H9 (cell line): ENCODE data around the gene GPD2. TPM values are rescaled to one million over a fixed set of nuclear protein-coding genes. Genes with fewer than 3 reads are reported as not detected.

Experiments
- DNase-seq: peaks from one replicate; pipeline ENCODE4 v3.0.0-alpha.2; 2017
- H2AFZ ChIP-seq: one replicate; pipeline ENCODE4 v1.6.1; 2013; ENCODE audit warnings: mild to moderate bottlenecking, low read length, control low read depth, moderate library complexity
- H2AK5ac ChIP-seq: 2 replicates; pipeline ENCODE4 v1.6.1; 2013; ENCODE audit warnings: low read length, control low read depth, mixed read lengths; ENCODE audit not compliant: insufficient read length
- H2BK120ac ChIP-seq: one replicate; pipeline ENCODE4 v1.6.1; 2013; ENCODE audit warnings: low read depth, mild to moderate bottlenecking, low read length, control low read depth, inconsistent platforms; ENCODE audit not compliant: poor library complexity, severe bottlenecking
- H2BK12ac ChIP-seq: 2 replicates; pipeline ENCODE4 v1.6.1; 2013; ENCODE audit warnings: low read length, control low read depth, mixed read lengths, low read depth; ENCODE audit not compliant: insufficient read length
- H2BK15ac ChIP-seq: 2 replicates; pipeline ENCODE4 v1.6.1; 2013; ENCODE audit warnings: low read depth, low read length, control low read depth
- H2BK20ac ChIP-seq: one replicate; pipeline ENCODE4 v1.6.1; 2013; ENCODE audit warnings: low read depth, mild to moderate bottlenecking, low read length, control low read depth, inconsistent platforms; ENCODE audit not compliant: poor library complexity, severe bottlenecking
- H2BK5ac ChIP-seq: 2 replicates; pipeline ENCODE4 v1.6.1; 2013; ENCODE audit warnings: low read length, control low read depth, mixed read lengths; ENCODE audit not compliant: insufficient read length
- H3K14ac ChIP-seq: 2 replicates; pipeline ENCODE4 v1.6.1; 2013; ENCODE audit warnings: low read length, control low read depth; ENCODE audit not compliant: insufficient read depth
- H3K18ac ChIP-seq: 2 replicates; pipeline ENCODE4 v1.6.1; 2013; ENCODE audit warnings: low read depth, mild to moderate bottlenecking, mixed read lengths, low read length, control low read depth; ENCODE audit not compliant: insufficient read length
- H3K23ac ChIP-seq: 2 replicates; pipeline ENCODE4 v1.6.1; 2013; ENCODE audit warnings: low read length, control low read depth, mixed read lengths, low read depth; ENCODE audit not compliant: insufficient read length
- H3K23me2 ChIP-seq: 2 replicates; pipeline ENCODE4 v1.6.1; 2013; ENCODE audit warnings: low read depth, mild to moderate bottlenecking, mixed read lengths, low read length, control low read depth; ENCODE audit not compliant: insufficient read length, poor library complexity, severe bottlenecking
- H3K27ac ChIP-seq: 2 replicates; pipeline ENCODE4 v1.5.1; 2013; ENCODE audit warnings: low read length, control low read depth, mixed read lengths, low read depth; ENCODE audit not compliant: insufficient read length
- H3K27me3 ChIP-seq: 2 replicates; pipeline ENCODE4 v1.6.1; 2013; ENCODE audit warnings: low read length, control low read depth, inconsistent platforms; ENCODE audit not compliant: insufficient read depth
- H3K4ac ChIP-seq: 2 replicates; pipeline ENCODE4 v1.6.1; 2013; ENCODE audit warnings: low read depth, mild to moderate bottlenecking, control low read depth, inconsistent platforms, low read length, moderate library complexity
- H3K4me1 ChIP-seq: 2 replicates; pipeline ENCODE4 v1.6.1; 2013; ENCODE audit warnings: low read length, control low read depth, inconsistent platforms; ENCODE audit not compliant: insufficient read depth
- H3K4me2 ChIP-seq: 2 replicates; pipeline ENCODE4 v1.6.1; 2013; ENCODE audit warnings: low read length, control low read depth, mixed read lengths; ENCODE audit not compliant: insufficient read length, insufficient read depth
- H3K56ac ChIP-seq: 2 replicates; pipeline ENCODE4 v1.6.1; 2013; ENCODE audit warnings: low read depth, mild to moderate bottlenecking, mixed read lengths, low read length, control low read depth; ENCODE audit not compliant: insufficient read length
- H3K79me1 ChIP-seq: 2 replicates; pipeline ENCODE4 v1.6.1; 2013; ENCODE audit warnings: low read depth, mild to moderate bottlenecking, moderate library complexity, low read length, control low read depth, inconsistent platforms; ENCODE audit not compliant: insufficient read depth, poor library complexity, severe bottlenecking
- H3K79me2 ChIP-seq: 2 replicates; pipeline ENCODE4 v1.6.1; 2013; ENCODE audit warnings: low read length, control low read depth, inconsistent platforms; ENCODE audit not compliant: insufficient read depth
- H3K9ac ChIP-seq: 2 replicates; pipeline ENCODE4 v1.6.1; 2013; ENCODE audit warnings: low read length, control low read depth, mixed read lengths; ENCODE audit not compliant: insufficient read length; ENCODE audit errors: extremely low read depth
- H3K9me3 ChIP-seq: one replicate; pipeline ENCODE4 v1.6.1; 2013; ENCODE audit warnings: low read depth, low read length, inconsistent platforms; ENCODE audit not compliant: control insufficient read depth
- H3T11ph ChIP-seq: one replicate; pipeline ENCODE4 v1.6.1; 2013; ENCODE audit warnings: mild to moderate bottlenecking, low read length, control low read depth, inconsistent platforms
- H4K20me1 ChIP-seq: one replicate; pipeline ENCODE4 v1.6.1; 2013; ENCODE audit not compliant: control insufficient read depth, insufficient read length, insufficient read depth
- H4K5ac ChIP-seq: 2 replicates; pipeline ENCODE4 v1.6.1; 2013; ENCODE audit warnings: low read depth, mild to moderate bottlenecking, mixed read lengths, low read length, control low read depth; ENCODE audit not compliant: insufficient read length
- H4K8ac ChIP-seq: replicated peaks from 2 replicates; pipeline ENCODE4 v1.6.1; 2013; ENCODE audit warnings: low read length, control low read depth, mixed read lengths, low read depth; ENCODE audit not compliant: insufficient read length
- H4K91ac ChIP-seq: 2 replicates; pipeline ENCODE4 v1.6.1; 2013; ENCODE audit warnings: low read depth, mild to moderate bottlenecking, moderate library complexity, mixed read lengths, low read length, control low read depth; ENCODE audit not compliant: insufficient read length
- H3K27ac Mint-ChIP-seq, 3 experiments: 2 replicates in 2 of 3; 3 replicates in 1 of 3; pipeline ENCODE4 v1.8.0; 2020 to 2021; ENCODE audit warnings: mixed read lengths in 3 of 3, mild to moderate bottlenecking in 1 of 3, moderate library complexity in 1 of 3
- H3K27me3 Mint-ChIP-seq: 2 replicates; pipeline ENCODE4 v1.8.0; 2021; ENCODE audit warnings: low read depth, mild to moderate bottlenecking, moderate library complexity, mixed read lengths
- H3K36me3 Mint-ChIP-seq, 3 experiments: 2 replicates in 2 of 3; 3 replicates in 1 of 3; pipeline ENCODE4 v1.8.0; 2020 to 2021; ENCODE audit warnings: low read depth in 3 of 3, mixed read lengths in 3 of 3; ENCODE audit not compliant: insufficient read depth in 1 of 3
- H3K4me1 Mint-ChIP-seq, 2 experiments: 2 replicates each; pipeline ENCODE4 v1.8.0; 2020; ENCODE audit warnings: mixed read lengths in 2 of 2
- H3K4me3 Mint-ChIP-seq, 2 experiments: 2 replicates in 1 of 2; 3 replicates in 1 of 2; pipeline ENCODE4 v1.8.0; 2020 to 2021; ENCODE audit warnings: mild to moderate bottlenecking in 2 of 2, mixed read lengths in 2 of 2, moderate library complexity in 1 of 2
- H3K9me3 Mint-ChIP-seq, 2 experiments: 2 replicates in 1 of 2; 3 replicates in 1 of 2; pipeline ENCODE4 v1.8.0; 2020; ENCODE audit warnings: mild to moderate bottlenecking in 2 of 2, mixed read lengths in 2 of 2, moderate library complexity in 1 of 2
- WGBS: extraction: QIAGEN DNeasy Blood & Tissue Kit; methylation state at CpG from one replicate; pipeline ENCODE4 v1.1.7; 2013; ENCODE audit warnings: missing lambda C conversion rate, low lambda C conversion rate, mixed read lengths; ENCODE audit not compliant: insufficient read length; ENCODE audit errors: extremely low coverage; 5-methylcytosine and 5-hydroxymethylcytosine counted together
- total RNA-seq: library from RNA; stranded (reverse); gene quantifications from 2 replicates; pipeline ENCODE4 v1.2.1, GENCODE V29; 2021
- TF ChIP-seq, protein P1 (sequence below): fragments of 200-600 bp; sonication (generic); conservative IDR thresholded peaks from 3 replicates; pipeline ENCODE4 v1.8.0; 2021; ENCODE audit warnings: antibody characterized with exemption, mild to moderate bottlenecking

Gene GPD2
- total RNA-seq, 1 experiment from 2014 or later: 46.0 TPM

DNA sequence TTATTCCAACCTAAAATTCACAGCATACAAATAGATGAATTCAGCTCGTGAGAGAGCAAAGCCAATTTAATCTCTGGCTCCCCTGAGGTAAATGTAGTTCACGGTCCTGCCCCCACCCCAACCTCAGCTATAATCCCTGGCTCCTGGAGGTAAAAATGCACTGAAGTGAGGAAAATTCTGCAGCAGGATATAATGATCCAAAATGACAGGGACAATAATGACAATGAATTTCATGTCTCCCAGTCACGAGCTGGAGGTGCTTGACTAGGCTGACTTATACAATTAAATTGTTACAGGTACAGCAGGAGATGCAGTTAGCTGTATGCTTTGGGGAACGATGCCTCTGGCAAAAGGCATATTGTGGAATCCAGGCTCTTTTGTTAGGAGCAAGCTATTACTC lies 82.0 kb downstream of the GPD2 start:
- Histone ChIP-seq H3K27me3 (no peaks in the 10 kb centered on the region), H3K4ac (no peak overlapping the region), H3K79me2 (no peaks in the 10 kb centered on the region), H4K5ac (no peak overlapping the region), H3K9ac (no peak overlapping the region), H3K4me2 (no peak overlapping the region), H4K20me1 (no peaks in the 10 kb centered on the region), H2AK5ac (no peak overlapping the region), H2AFZ (no peak overlapping the region), H3K79me1 (no peaks in the 10 kb centered on the region), H2BK12ac (no peak overlapping the region), H3K23me2 (no peaks in the 10 kb centered on the region), H4K91ac (no peak overlapping the region), H3K4me1 (no peaks in the 10 kb centered on the region), H4K8ac (no peak overlapping the region), H2BK5ac (no peak overlapping the region), H3K9me3 (no peaks in the 10 kb centered on the region), H3T11ph (no peak overlapping the region), H3K18ac (no peak overlapping the region), H3K27ac (no peak overlapping the region), H2BK120ac (no peak overlapping the region), H2BK20ac (no peak overlapping the region), H3K14ac (no peak overlapping the region), H3K56ac (no peak overlapping the region), H2BK15ac (no peak overlapping the region), H3K23ac (no peak overlapping the region)
- no peak for DNase-seq
- no peak overlapping the region for H3K4me3 Mint-ChIP-seq
- TF ChIP-seq, protein P1, sequence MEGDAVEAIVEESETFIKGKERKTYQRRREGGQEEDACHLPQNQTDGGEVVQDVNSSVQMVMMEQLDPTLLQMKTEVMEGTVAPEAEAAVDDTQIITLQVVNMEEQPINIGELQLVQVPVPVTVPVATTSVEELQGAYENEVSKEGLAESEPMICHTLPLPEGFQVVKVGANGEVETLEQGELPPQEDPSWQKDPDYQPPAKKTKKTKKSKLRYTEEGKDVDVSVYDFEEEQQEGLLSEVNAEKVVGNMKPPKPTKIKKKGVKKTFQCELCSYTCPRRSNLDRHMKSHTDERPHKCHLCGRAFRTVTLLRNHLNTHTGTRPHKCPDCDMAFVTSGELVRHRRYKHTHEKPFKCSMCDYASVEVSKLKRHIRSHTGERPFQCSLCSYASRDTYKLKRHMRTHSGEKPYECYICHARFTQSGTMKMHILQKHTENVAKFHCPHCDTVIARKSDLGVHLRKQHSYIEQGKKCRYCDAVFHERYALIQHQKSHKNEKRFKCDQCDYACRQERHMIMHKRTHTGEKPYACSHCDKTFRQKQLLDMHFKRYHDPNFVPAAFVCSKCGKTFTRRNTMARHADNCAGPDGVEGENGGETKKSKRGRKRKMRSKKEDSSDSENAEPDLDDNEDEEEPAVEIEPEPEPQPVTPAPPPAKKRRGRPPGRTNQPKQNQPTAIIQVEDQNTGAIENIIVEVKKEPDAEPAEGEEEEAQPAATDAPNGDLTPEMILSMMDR: no peak
- H3K27me3 Mint-ChIP-seq: no peaks in the 10 kb centered on the region
- H3K36me3 Mint-ChIP-seq: peaks cover 9 to 20% (median 17%) of the 10 kb centered on the region in 3 experiments
- peaks cover 0 to 3% of the 10 kb centered on the region in 2 experiments; a peak in 1 of 4 replicates for H3K4me1 Mint-ChIP-seq
- no CpG with 5 or more reads among the region's 4 CpGs for WGBS
- H3K27ac Mint-ChIP-seq: no peak overlapping the region
- H3K9me3 Mint-ChIP-seq: peaks cover 5 to 7% of the 10 kb centered on the region in 2 experiments; a peak in 4 of 5 replicates
